Measurements from ENCODE around the gene VAMP3.
A peak's percentile ranks its signal among the peaks of the same experiment; 100 is the strongest.

VAMP3 gene

GRCh38 chr1:7770997-7771822 is at the start of gene VAMP3:
Gene VAMP3, plus strand, starts transcription at chr1:7771296. Its CDS starts 88 bp downstream, at chr1:7771384.
- Histone ChIP-seq H3K9ac (ENCODE audit: low read depth, low read length) (peak within 1 kb of the TSS; percentile 87), H3K4me1 (ENCODE audit: insufficient read depth, low read length) (no peaks in the 10 kb centered on the region), H3K36me3 (ENCODE audit: insufficient read depth, low read length) (peaks cover 3% of the 10 kb centered on the region; the same call in 1 of the 2 replicates), H3K9me3 (ENCODE audit: control insufficient read depth, insufficient read depth, low read length) (no peaks in the 10 kb centered on the region)

- H3K9ac ChIP-seq (ENCODE audit: low read depth, low read length) = no peak overlapping the region
- no peaks in the 10 kb centered on the region for H3K36me3 ChIP-seq (ENCODE audit: insufficient read depth, low read length)
- H3K9me3 ChIP-seq (ENCODE audit: control insufficient read depth, insufficient read depth, low read length) = no peaks in the 10 kb centered on the region
- H3K4me1 ChIP-seq (ENCODE audit: insufficient read depth, low read length) = 0 out of 2 replicates have a peak, but pooled peaks cover 5% of the 10 kb centered on the region
Observed at GRCh38 chr1:7721940-7722669, 49.0 kb upstream of the VAMP3 start.

GRCh38 chr1:7722670-7723012 is 48.5 kb upstream of the VAMP3 start:
- Histone ChIP-seq H3K36me3 (ENCODE audit: insufficient read depth, low read length) (no peaks in the 10 kb centered on the region), H3K9me3 (ENCODE audit: control insufficient read depth, insufficient read depth, low read length) (no peaks in the 10 kb centered on the region)

GRCh38 chr1:7726623-7727022 is 44.5 kb upstream of the VAMP3 start:
- no peaks in the 10 kb centered on the region for H3K4me1 ChIP-seq (ENCODE audit: insufficient read depth, low read length)
- no peak overlapping the region for H3K9ac ChIP-seq (ENCODE audit: low read depth, low read length)
- no peaks in the 10 kb centered on the region for H3K9me3 ChIP-seq (ENCODE audit: control insufficient read depth, insufficient read depth, low read length)
- no peaks in the 10 kb centered on the region for H3K36me3 ChIP-seq (ENCODE audit: insufficient read depth, low read length)

More at GRCh38 chr1:7722670-7723012, 48.5 kb upstream of the VAMP3 start:
- H3K4me1 ChIP-seq (ENCODE audit: insufficient read depth, low read length) = 0 out of 2 replicates have a peak, but pooled peaks cover 5% of the 10 kb centered on the region
- H3K9ac ChIP-seq (ENCODE audit: low read depth, low read length) = no peak overlapping the region

GRCh38 chr1:7727809-7728471 is 43.2 kb upstream of the VAMP3 start:
- Histone ChIP-seq H3K9ac (ENCODE audit: low read depth, low read length) (no peak overlapping the region), H3K9me3 (ENCODE audit: control insufficient read depth, insufficient read depth, low read length) (no peaks in the 10 kb centered on the region), H3K4me1 (ENCODE audit: insufficient read depth, low read length) (no peaks in the 10 kb centered on the region), H3K36me3 (ENCODE audit: insufficient read depth, low read length) (no peaks in the 10 kb centered on the region)

GRCh38 chr1:7729761-7730160 is 41.3 kb upstream of the VAMP3 start:
- Histone ChIP-seq H3K36me3 (ENCODE audit: insufficient read depth, low read length) (no peaks in the 10 kb centered on the region), H3K9ac (ENCODE audit: low read depth, low read length) (no peak overlapping the region), H3K9me3 (ENCODE audit: control insufficient read depth, insufficient read depth, low read length) (no peaks in the 10 kb centered on the region), H3K4me1 (ENCODE audit: insufficient read depth, low read length) (no peaks in the 10 kb centered on the region)

GRCh38 chr1:7732331-7732730 is 38.8 kb upstream of the VAMP3 start:
- no peaks in the 10 kb centered on the region for H3K4me1 ChIP-seq (ENCODE audit: insufficient read depth, low read length)
- H3K36me3 ChIP-seq (ENCODE audit: insufficient read depth, low read length) = no peaks in the 10 kb centered on the region
- no peaks in the 10 kb centered on the region for H3K9me3 ChIP-seq (ENCODE audit: control insufficient read depth, insufficient read depth, low read length)
- H3K9ac ChIP-seq (ENCODE audit: low read depth, low read length) = no peak overlapping the region

GRCh38 chr1:7733276-7733675 is 37.8 kb upstream of the VAMP3 start:
- Histone ChIP-seq H3K36me3 (ENCODE audit: insufficient read depth, low read length) (peaks cover 4% of the 10 kb centered on the region), H3K9me3 (ENCODE audit: control insufficient read depth, insufficient read depth, low read length) (no peaks in the 10 kb centered on the region), H3K9ac (ENCODE audit: low read depth, low read length) (no peak overlapping the region), H3K4me1 (ENCODE audit: insufficient read depth, low read length) (no peaks in the 10 kb centered on the region)

GRCh38 chr1:7738044-7738443 is 33.1 kb upstream of the VAMP3 start:
- Histone ChIP-seq H3K4me1 (ENCODE audit: insufficient read depth, low read length) (no peaks in the 10 kb centered on the region), H3K9me3 (ENCODE audit: control insufficient read depth, insufficient read depth, low read length) (peaks cover 12% of the 10 kb centered on the region; the same call in 1 of the 2 replicates), H3K36me3 (ENCODE audit: insufficient read depth, low read length) (peaks cover 6% of the 10 kb centered on the region), H3K9ac (ENCODE audit: low read depth, low read length) (no peak overlapping the region)

GRCh38 chr1:7743346-7743745 is 27.8 kb upstream of the VAMP3 start:
- Histone ChIP-seq H3K36me3 (ENCODE audit: insufficient read depth, low read length) (peaks cover 1% of the 10 kb centered on the region), H3K9ac (ENCODE audit: low read depth, low read length) (no peak overlapping the region), H3K9me3 (ENCODE audit: control insufficient read depth, insufficient read depth, low read length) (peaks cover 11% of the 10 kb centered on the region; the same call in 1 of the 2 replicates), H3K4me1 (ENCODE audit: insufficient read depth, low read length) (no peaks in the 10 kb centered on the region)

- H3K4me1 ChIP-seq (ENCODE audit: insufficient read depth, low read length) = no peaks in the 10 kb centered on the region
- no peaks in the 10 kb centered on the region for H3K36me3 ChIP-seq (ENCODE audit: insufficient read depth, low read length)
- peaks cover 7% of the 10 kb centered on the region; the same call in 1 of the 2 replicates for H3K9me3 ChIP-seq (ENCODE audit: control insufficient read depth, insufficient read depth, low read length)
- no peak overlapping the region for H3K9ac ChIP-seq (ENCODE audit: low read depth, low read length)
Observed at GRCh38 chr1:7744882-7745281, 26.2 kb upstream of the VAMP3 start.

GRCh38 chr1:7745783-7746182 is 25.3 kb upstream of the VAMP3 start:
- Histone ChIP-seq H3K4me1 (ENCODE audit: insufficient read depth, low read length) (no peaks in the 10 kb centered on the region), H3K36me3 (ENCODE audit: insufficient read depth, low read length) (no peaks in the 10 kb centered on the region), H3K9ac (ENCODE audit: low read depth, low read length) (no peak overlapping the region), H3K9me3 (ENCODE audit: control insufficient read depth, insufficient read depth, low read length) (0 out of 2 replicates have a peak, but pooled peaks cover under 1% of the 10 kb centered on the region)

GRCh38 chr1:7747605-7748004 is 23.5 kb upstream of the VAMP3 start:
- H3K4me1 ChIP-seq (ENCODE audit: insufficient read depth, low read length) = 0 out of 2 replicates have a peak, but pooled peaks cover 3% of the 10 kb centered on the region
- H3K9me3 ChIP-seq (ENCODE audit: control insufficient read depth, insufficient read depth, low read length) = no peaks in the 10 kb centered on the region
- H3K36me3 ChIP-seq (ENCODE audit: insufficient read depth, low read length) = no peaks in the 10 kb centered on the region
- H3K9ac ChIP-seq (ENCODE audit: low read depth, low read length) = no peak overlapping the region

GRCh38 chr1:7749126-7749525 is 22.0 kb upstream of the VAMP3 start:
- Histone ChIP-seq H3K4me1 (ENCODE audit: insufficient read depth, low read length) (0 out of 2 replicates have a peak, but pooled peaks cover 3% of the 10 kb centered on the region), H3K36me3 (ENCODE audit: insufficient read depth, low read length) (no peaks in the 10 kb centered on the region), H3K9ac (ENCODE audit: low read depth, low read length) (no peak overlapping the region), H3K9me3 (ENCODE audit: control insufficient read depth, insufficient read depth, low read length) (no peaks in the 10 kb centered on the region)
